ENCODE measurements around the gene PTPDC1.

GRCh38 chr9:94156348-94157049 is 72.2 kb downstream of the PTPDC1 start:
- no peak for TF ChIP-seq CTCF (IDR thresholded peaks at IDR 0.05)
- TF ChIP-seq POLR2A (IDR thresholded peaks at IDR 0.05; ENCODE audit: low read depth): no peak
